NCI-H446 treated with DMSO at 0.1 percent for 48 hours (cell line): ENCODE data around the gene MRPL30.
"Not testable (repeated sequence)": the region's sequence is repeated elsewhere in the genome, so short reads cannot be mapped to it uniquely, and the experiment has no call there.

Experiments
- DNase-seq: peaks from one replicate; lab custom pipeline; 2025; lab: John Stamatoyannopoulos, UW

MRPL30 gene

DNA sequence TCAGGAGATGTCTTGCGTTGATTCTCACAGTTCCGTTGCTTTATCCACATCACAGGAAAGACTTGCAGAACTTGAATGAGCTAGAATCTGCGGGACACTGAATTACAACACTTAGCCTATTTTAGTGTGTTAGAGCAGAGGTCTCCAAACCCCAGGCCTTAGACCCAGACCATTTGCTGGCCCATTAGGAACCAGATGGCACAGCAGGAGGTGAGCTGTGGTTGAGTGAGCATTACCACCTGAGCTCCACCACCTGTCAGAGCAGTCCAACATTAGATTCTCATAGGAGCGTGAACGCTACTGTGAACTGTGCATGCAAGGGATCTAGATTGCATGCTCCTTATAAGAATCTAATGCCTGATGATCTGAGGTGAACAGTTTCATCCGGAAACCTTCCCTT is 3.8 kb downstream of the MRPL30 start:
- DNase-seq: no peak

DNA sequence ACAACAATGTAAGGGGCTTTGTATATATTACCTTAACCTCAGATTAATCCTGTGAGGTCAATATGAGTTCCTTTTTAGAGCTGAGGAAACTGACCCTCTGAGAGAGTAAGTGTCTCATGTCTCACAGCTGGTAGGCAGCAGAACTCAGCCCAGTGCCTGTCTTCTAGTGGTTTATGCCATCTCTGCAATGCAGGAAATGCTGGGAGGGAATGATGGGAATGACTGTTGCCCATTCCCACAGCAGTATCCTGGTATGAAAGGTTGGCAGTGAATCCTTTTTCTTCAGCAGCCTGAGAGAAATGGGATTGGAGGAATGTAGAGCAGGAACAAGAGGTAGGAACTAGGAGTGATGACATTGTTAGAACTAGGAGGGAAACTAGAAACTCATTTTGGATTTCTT is 6.0 kb downstream of the MRPL30 start:
- no peak for DNase-seq

GRCh38 chr2:99188357-99188756 is 7.4 kb downstream of the MRPL30 start:
- no peak for DNase-seq

DNA sequence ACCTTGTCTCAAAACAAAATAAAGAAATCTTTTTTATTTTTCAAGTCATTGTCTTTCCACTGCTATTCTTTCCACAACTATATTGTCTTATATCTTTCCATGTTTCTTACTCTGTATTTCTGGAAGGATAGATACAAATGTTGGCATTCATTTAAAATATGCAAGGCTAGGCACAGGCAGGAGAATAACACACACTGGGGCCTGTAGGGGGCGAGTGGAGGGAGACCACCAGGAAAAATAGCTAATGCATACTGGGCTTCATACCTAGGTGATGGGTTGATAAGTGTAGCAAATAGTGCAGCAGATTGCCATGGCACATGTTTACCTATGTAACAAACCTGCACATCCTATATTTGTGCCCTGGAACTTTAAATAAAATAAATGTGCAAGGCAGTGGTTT is 9.6 kb downstream of the MRPL30 start:
- DNase-seq: no peak

DNA sequence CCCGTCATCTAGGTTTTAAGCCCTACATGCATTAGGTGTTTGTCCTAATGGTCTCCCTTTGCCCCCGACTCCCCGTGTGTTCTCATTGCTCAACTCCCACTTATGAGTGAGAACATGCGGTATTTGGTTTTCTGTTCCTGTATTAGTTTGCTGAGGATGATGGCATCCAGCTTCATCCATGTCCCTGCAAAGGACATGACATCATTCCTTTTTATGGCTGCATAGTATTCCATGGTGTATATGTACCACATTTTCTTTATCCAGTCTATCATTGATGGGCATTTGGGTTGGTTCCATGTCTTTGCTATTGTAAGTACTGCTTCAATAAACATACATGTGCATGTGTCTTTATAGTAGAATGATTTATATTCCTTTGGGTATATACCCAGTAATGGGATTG is 11.4 kb downstream of the MRPL30 start:
- DNase-seq: not testable (repeated sequence)

GRCh38 chr2:99198103-99198841 is 17.3 kb downstream of the MRPL30 start:
- no peak for DNase-seq

GRCh38 chr2:99200076-99200800 is 19.3 kb downstream of the MRPL30 start:
- no peak for DNase-seq

GRCh38 chr2:99201959-99202678 is 21.1 kb downstream of the MRPL30 start:
- no peak for DNase-seq

DNA sequence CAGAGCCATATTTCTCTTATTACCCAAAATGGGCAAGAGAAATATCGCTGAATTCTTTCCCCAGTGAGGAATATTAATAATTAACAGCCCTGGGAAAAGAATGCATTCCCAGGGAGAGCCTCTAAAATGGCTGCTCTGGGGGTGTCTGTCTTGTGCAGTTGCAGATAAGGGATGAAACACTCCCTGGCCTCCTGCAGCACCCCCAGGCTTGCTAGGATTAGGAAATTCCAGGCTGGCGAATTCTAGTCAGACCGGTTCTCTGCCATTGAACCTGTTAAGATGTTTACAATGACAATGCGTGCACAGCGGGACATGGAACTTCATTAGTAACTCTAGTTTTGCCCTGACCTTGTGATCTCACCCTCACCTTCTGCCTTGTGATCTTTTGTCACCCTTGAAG is 24.5 kb downstream of the MRPL30 start:
- DNase-seq: no peak

GRCh38 chr2:99216096-99216495 is 35.1 kb downstream of the MRPL30 start:
- no peak for DNase-seq

GRCh38 chr2:99217929-99218501 is 37.0 kb downstream of the MRPL30 start:
- DNase-seq: no peak

GRCh38 chr2:99233177-99233576 is 52.2 kb downstream of the MRPL30 start:
- DNase-seq: not testable (repeated sequence)

- DNase-seq: no peak
Measured at GRCh38 chr2:99238599-99238998, 57.6 kb downstream of the MRPL30 start.

GRCh38 chr2:99240431-99240830 is 59.4 kb downstream of the MRPL30 start:
- DNase-seq: no peak

DNA sequence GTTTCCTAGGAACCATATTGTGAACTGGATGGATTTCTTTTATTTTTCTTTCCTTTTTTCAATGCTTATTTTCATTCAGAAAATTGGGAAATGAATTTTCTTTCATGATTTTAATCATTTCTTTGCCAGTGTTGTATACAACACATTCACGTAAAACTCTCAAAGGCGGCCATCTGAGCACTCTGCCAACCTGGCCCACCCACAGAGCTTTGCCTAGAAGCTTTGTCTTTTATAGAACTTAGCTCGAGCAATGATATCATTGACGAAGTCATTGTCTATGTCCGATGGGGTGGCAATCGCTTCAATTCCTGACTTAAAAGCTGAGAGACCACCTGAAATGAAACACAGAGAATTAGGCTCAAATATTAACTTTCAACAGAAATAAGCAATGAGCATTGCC is 61.2 kb downstream of the MRPL30 start:
- DNase-seq: no peak
